Panc1 (cell line): Measurements from ENCODE around the gene TCEA3. TPM values are rescaled to one million over a fixed set of nuclear protein-coding genes. Genes with fewer than 3 reads are reported as not detected.
A peak's percentile ranks its signal among the peaks of the same experiment; 100 is the strongest.

ENCODE experiments used
- ATAC-seq: fragments of 200-7000 bp; cut with Tn5 transposase; 2 replicates; pipeline ENCODE4 v1.9.1; 2020; ENCODE audit warnings: mild to moderate bottlenecking, moderate library complexity
- BruUV-seq: library from RNA; stranded (reverse); fragments of 400-500 nt; replicated peaks from 2 replicates; lab custom pipeline; 2021; lab: Mats Ljungman, UMichigan
- CTCF ChIA-PET: fragments of 300-600 bp; sonication (Branson Sonifier 250); formaldehyde crosslinking; loops from one replicate; lab custom pipeline; 2022; ENCODE audit warnings: antibody characterized with exemption; lab: Charles Lee
- POLR2A ChIA-PET: fragments of 300-600 bp; sonication (Branson Sonifier 250); formaldehyde crosslinking; loops from one replicate; lab custom pipeline; 2022; ENCODE audit warnings: antibody characterized with exemption; lab: Charles Lee
- DNase-seq: peaks from one replicate; pipeline ENCODE4 v3.0.0-alpha.2; 2010; ENCODE audit warnings: low read depth, low spot score
- H3K27ac ChIP-seq: 2 replicates; pipeline ENCODE4 v1.5.1; 2011; ENCODE audit warnings: mild to moderate bottlenecking, low read length, inconsistent platforms
- H3K27me3 ChIP-seq: fragments of 200-500 bp; sonication (Bioruptor generic); 2 replicates; pipeline ENCODE4 v1.6.0; 2014; ENCODE audit warnings: low read length, inconsistent platforms; ENCODE audit not compliant: control insufficient read depth, insufficient read depth
- H3K36me3 ChIP-seq: fragments of 200-500 bp; sonication (Bioruptor generic); 2 replicates; pipeline ENCODE4 v1.5.1; 2014; ENCODE audit warnings: inconsistent platforms, mild to moderate bottlenecking, low read length, moderate library complexity; ENCODE audit not compliant: control insufficient read depth, insufficient read depth
- H3K4me1 ChIP-seq: 2 replicates; pipeline ENCODE4 v1.5.1; 2011; ENCODE audit warnings: inconsistent platforms, mild to moderate bottlenecking, low read length, moderate library complexity; ENCODE audit not compliant: control insufficient read depth, insufficient read depth
- H3K4me3 ChIP-seq, 2 experiments: 2 replicates each; pipeline ENCODE4 v1.5.1; 2011 to 2012; ENCODE audit warnings: low read depth in 2 of 2, low read length in 2 of 2, mild to moderate bottlenecking in 2 of 2, inconsistent platforms in 1 of 2, moderate library complexity in 1 of 2
- H3K9me3 ChIP-seq: fragments of 200-500 bp; sonication (Bioruptor generic); 2 replicates; pipeline ENCODE4 v1.5.1; 2014; ENCODE audit warnings: low read depth, mild to moderate bottlenecking, inconsistent platforms, low read length, moderate library complexity; ENCODE audit not compliant: control insufficient read depth, insufficient read depth
- POLR2AphosphoS5 ChIP-seq: IDR thresholded peaks from 2 replicates; pipeline ENCODE4 v1.6.1; 2012; ENCODE audit warnings: mild to moderate bottlenecking, low read depth, low read length, moderate library complexity
- SIN3A ChIP-seq: IDR thresholded peaks from 2 replicates; pipeline ENCODE4 v1.6.1; 2012; ENCODE audit warnings: low read depth, mild to moderate bottlenecking, low read length, moderate library complexity, borderline replicate concordance; ENCODE audit not compliant: insufficient read depth
- TCF7L2 ChIP-seq: IDR thresholded peaks from 2 replicates; pipeline ENCODE4 v1.6.1; 2011; ENCODE audit warnings: mild to moderate bottlenecking, low read depth, low read length, inconsistent platforms
- in situ Hi-C: cut with HindIII; loops from 2 replicates; pipeline ENCODE4 v1.10.0; 2016; ENCODE audit warnings: low sequenced_read_pairs, low pct_unique_long_range_greater_than_20kb
- intact Hi-C: fragments of 100-400 bp; cut with micrococcal nuclease; formaldehyde crosslinking; loops from one replicate; pipeline ENCODE4 v1.10.0; 2022; ENCODE audit not compliant: unreplicated experiment
- total RNA-seq: library from RNA; stranded (reverse); gene quantifications from one replicate; pipeline ENCODE4 v1.2.1, GENCODE V29; 2021; ENCODE audit not compliant: unreplicated experiment
- TF ChIP-seq, protein P1 (sequence below), 2 experiments: IDR thresholded peaks; 2 replicates each; pipeline ENCODE4 v1.6.1; 2011 to 2012; ENCODE audit warnings: low read depth in 2 of 2, control low read depth in 1 of 2, low read length in 1 of 2, mild to moderate bottlenecking in 1 of 2, moderate library complexity in 1 of 2; ENCODE audit not compliant: insufficient read depth in 1 of 2
- TF ChIP-seq, protein P2 (sequence below): fragments of 450-650 bp; IDR thresholded peaks from 2 replicates; pipeline ENCODE4 v1.5.1; 2017; ENCODE audit warnings: mild to moderate bottlenecking

Gene TCEA3
- total RNA-seq, 1 experiment from 2014 or later, result 8.3 TPM

DNA sequence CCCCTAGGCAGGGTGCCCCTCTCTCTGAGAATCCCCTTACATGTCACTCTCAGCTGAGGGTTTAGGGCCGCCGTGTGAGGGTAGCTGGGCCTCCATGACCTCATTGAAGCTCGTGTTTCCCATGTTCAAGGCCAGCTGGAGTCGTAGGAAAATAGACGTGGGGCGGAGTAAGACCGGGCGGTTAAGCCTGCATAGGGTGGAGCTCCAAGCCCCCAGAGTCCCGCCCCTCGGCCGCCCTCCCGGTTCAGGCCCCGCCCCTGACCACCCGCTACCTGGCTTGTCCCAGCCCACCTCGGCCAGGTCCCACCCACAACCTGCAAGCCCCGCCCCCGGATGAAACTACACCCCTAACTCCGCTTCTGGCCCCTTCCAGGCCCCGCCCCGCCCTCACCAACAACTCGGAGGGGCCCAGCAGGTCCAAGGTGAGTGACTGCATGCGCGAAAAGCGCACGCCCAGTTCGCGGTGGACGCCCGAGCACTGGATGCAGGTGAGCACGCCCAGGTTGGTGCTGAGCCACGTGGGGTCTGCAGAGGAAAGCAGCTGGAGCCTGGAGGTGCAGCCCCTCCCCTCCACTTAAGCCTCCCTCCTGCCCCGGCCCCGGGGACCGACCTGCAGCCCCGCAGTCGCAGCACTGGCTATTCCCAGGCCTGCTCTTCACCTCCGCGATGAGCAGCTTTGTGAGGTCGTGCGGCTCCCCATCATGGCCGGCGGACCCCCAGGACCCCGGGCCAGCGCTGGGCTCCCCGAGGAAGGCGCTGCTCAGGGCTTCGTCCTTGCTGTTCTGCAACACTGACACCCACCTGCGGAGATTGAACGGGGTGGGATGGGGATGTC is 12.2 kb upstream of the TCEA3 start:
- H3K36me3 ChIP-seq, result no peaks in the 10 kb centered on the region
- H3K9me3 ChIP-seq, result no peaks in the 10 kb centered on the region
- intact Hi-C loops, result no loop called here
- H3K4me3 ChIP-seq, result no peak overlapping the region
- DNase-seq, result no peak
- no peaks in the 10 kb centered on the region for H3K4me1 ChIP-seq
- no peak overlapping the region for H3K27ac ChIP-seq
- in situ Hi-C loops, result no loop called here
- TF ChIP-seq TCF7L2 (no peak), POLR2AphosphoS5 (no peak)
- TF ChIP-seq, protein P1, sequence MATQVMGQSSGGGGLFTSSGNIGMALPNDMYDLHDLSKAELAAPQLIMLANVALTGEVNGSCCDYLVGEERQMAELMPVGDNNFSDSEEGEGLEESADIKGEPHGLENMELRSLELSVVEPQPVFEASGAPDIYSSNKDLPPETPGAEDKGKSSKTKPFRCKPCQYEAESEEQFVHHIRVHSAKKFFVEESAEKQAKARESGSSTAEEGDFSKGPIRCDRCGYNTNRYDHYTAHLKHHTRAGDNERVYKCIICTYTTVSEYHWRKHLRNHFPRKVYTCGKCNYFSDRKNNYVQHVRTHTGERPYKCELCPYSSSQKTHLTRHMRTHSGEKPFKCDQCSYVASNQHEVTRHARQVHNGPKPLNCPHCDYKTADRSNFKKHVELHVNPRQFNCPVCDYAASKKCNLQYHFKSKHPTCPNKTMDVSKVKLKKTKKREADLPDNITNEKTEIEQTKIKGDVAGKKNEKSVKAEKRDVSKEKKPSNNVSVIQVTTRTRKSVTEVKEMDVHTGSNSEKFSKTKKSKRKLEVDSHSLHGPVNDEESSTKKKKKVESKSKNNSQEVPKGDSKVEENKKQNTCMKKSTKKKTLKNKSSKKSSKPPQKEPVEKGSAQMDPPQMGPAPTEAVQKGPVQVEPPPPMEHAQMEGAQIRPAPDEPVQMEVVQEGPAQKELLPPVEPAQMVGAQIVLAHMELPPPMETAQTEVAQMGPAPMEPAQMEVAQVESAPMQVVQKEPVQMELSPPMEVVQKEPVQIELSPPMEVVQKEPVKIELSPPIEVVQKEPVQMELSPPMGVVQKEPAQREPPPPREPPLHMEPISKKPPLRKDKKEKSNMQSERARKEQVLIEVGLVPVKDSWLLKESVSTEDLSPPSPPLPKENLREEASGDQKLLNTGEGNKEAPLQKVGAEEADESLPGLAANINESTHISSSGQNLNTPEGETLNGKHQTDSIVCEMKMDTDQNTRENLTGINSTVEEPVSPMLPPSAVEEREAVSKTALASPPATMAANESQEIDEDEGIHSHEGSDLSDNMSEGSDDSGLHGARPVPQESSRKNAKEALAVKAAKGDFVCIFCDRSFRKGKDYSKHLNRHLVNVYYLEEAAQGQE (IDR thresholded peaks at IDR 0.05; ENCODE audit: insufficient read depth in 1 of 2, low read depth in 2 of 2, low read length in 1 of 2), result no peak
- ChIA-PET CTCF (no interaction called here), POLR2A (interaction anchor here (0.7 kb wide), 1 partner anchor 718 kb away, joined by 3 read pairs; no protein-coding TSS in a partner anchor)
- peak; percentile 65; the same call in 1 of the 2 replicates for ATAC-seq
- no peaks in the 10 kb centered on the region for H3K27me3 ChIP-seq
- no TSS peak for BruUV-seq

DNA sequence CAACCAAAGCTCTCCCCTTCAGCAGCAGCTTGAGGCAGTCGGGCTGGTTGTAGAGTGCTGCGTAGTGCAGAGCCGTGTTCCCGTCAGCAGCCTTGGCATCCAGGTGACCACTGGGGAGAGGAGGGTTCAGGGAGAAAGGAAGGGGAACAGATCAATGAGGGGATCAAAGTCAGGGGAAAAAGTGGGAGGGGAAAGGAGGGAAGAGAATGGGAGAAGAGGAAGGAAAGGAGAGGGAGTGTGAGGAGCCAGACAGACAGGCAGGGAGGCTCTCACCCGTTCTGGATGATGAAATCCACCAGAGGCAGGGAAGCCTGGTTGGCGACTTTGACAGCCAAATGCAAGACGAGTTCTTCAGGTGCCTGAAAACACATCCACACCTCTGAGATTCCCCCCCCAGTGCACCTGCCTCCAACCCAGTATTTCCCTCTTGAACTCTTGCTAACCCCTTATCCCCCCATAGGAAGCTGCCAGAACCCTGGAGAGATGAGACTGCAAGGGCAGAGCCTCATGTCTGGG is 9.8 kb upstream of the TCEA3 start:
- no peaks in the 10 kb centered on the region for H3K4me1 ChIP-seq
- ChIA-PET CTCF (no interaction called here), POLR2A (no interaction called here)
- no peaks in the 10 kb centered on the region for H3K36me3 ChIP-seq
- intact Hi-C loops, result no loop called here
- TF ChIP-seq SIN3A, result no peak
- in situ Hi-C loops, result no loop called here
- no peaks in the 10 kb centered on the region for H3K27me3 ChIP-seq
- no TSS peak for BruUV-seq
- H3K9me3 ChIP-seq, result no peaks in the 10 kb centered on the region
- no peak overlapping the region for H3K4me3 ChIP-seq
- no peak for ATAC-seq
- no peak overlapping the region for H3K27ac ChIP-seq
- DNase-seq, result no peak

DNA sequence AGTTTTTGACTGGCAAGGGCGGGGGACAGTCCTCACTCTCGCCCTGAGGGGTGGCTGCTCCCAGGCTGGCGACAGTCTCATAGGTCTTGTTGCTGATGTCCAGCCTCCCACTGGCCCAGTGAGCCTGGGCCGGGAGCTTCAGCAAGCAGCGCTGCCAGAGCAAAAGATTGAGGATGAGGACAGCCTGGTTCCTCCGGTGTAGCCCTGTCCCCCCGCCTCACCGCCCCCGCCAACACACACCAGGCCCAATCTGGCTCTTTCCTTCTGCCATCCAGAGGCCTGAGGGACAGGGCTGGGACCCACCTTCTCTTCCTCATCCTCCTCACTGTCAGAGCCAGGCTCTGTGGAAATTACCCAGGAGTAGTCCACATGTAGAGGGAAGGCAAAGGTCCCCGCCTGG is 8.6 kb upstream of the TCEA3 start:
- Histone ChIP-seq H3K4me3 (no peak overlapping the region), H3K27ac (no peak overlapping the region), H3K9me3 (no peaks in the 10 kb centered on the region), H3K4me1 (no peaks in the 10 kb centered on the region), H3K36me3 (no peaks in the 10 kb centered on the region), H3K27me3 (no peaks in the 10 kb centered on the region)
- no TSS peak for BruUV-seq
- ChIA-PET POLR2A (no interaction called here), CTCF (no interaction called here)
- no peak for TF ChIP-seq SIN3A
- no peak for TF ChIP-seq POLR2AphosphoS5
- TF ChIP-seq, protein P1 (IDR thresholded peaks at IDR 0.05; ENCODE audit: insufficient read depth in 1 of 2, low read depth in 2 of 2, low read length in 1 of 2), result no peak
- TF ChIP-seq TCF7L2, result no peak
- TF ChIP-seq, protein P2, sequence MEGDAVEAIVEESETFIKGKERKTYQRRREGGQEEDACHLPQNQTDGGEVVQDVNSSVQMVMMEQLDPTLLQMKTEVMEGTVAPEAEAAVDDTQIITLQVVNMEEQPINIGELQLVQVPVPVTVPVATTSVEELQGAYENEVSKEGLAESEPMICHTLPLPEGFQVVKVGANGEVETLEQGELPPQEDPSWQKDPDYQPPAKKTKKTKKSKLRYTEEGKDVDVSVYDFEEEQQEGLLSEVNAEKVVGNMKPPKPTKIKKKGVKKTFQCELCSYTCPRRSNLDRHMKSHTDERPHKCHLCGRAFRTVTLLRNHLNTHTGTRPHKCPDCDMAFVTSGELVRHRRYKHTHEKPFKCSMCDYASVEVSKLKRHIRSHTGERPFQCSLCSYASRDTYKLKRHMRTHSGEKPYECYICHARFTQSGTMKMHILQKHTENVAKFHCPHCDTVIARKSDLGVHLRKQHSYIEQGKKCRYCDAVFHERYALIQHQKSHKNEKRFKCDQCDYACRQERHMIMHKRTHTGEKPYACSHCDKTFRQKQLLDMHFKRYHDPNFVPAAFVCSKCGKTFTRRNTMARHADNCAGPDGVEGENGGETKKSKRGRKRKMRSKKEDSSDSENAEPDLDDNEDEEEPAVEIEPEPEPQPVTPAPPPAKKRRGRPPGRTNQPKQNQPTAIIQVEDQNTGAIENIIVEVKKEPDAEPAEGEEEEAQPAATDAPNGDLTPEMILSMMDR, result no peak
- ATAC-seq (no peak), DNase-seq (no peak)
- in situ Hi-C loops, result no loop called here
- intact Hi-C loops, result no loop called here
